HG02870 (cell line): ENCODE results near the gene B4GAT1.
"Not testable (repeated sequence)": the region's sequence is repeated elsewhere in the genome, so short reads cannot be mapped to it uniquely, and the experiment has no call there.

Experiments
- ATAC-seq: cut with Tn5 transposase; IDR thresholded peaks from one replicate; pipeline ENCODE4 v1.9.1; 2021; ENCODE audit warnings: mild to moderate bottlenecking, moderate library complexity; ENCODE audit not compliant: unreplicated experiment

The B4GAT1 gene

GRCh38 chr11:66311965-66312548, 35.4 kb downstream of the B4GAT1 start:
- ATAC-seq = peak; percentile 62

GRCh38 chr11:66311470-66311964, 35.9 kb downstream of the B4GAT1 start:
- no peak for ATAC-seq

- not testable (repeated sequence) for ATAC-seq
Observed at GRCh38 chr11:66310803-66311440, 36.5 kb downstream of the B4GAT1 start.

- ATAC-seq = no peak
Observed at GRCh38 chr11:66310324-66310723, 37.1 kb downstream of the B4GAT1 start.

GRCh38 chr11:66309475-66309874, 38.0 kb downstream of the B4GAT1 start:
- ATAC-seq = no peak

GRCh38 chr11:66302656-66303055, 44.8 kb downstream of the B4GAT1 start:
- no peak for ATAC-seq

GRCh38 chr11:66299186-66299585, 48.2 kb downstream of the B4GAT1 start:
- ATAC-seq = no peak

GRCh38 chr11:66297610-66298009, 49.8 kb downstream of the B4GAT1 start:
- no peak for ATAC-seq
